ENCODE data around the gene SLC22A7. TPM values are rescaled to one million over a fixed set of nuclear protein-coding genes. Genes with fewer than 3 reads are reported as not detected.

The SLC22A7 gene
- total and polyA plus RNA-seq, 2 experiments from 2014 or later: not detected

GRCh38 chr6:43294536-43294935 lies 3.5 kb upstream of the SLC22A7 start:
- H3K4me1 ChIP-seq (ENCODE audit: insufficient read depth): no peaks in the 10 kb centered on the region
- no peaks in the 10 kb centered on the region for H3K9me2 ChIP-seq (ENCODE audit: insufficient read depth)
- no peak for DNase-seq
- TF ChIP-seq EZH2 (IDR thresholded peaks at IDR 0.05; ENCODE audit: insufficient read depth, poor library complexity, severe bottlenecking) (no peak), EZH2phosphoT487 (IDR thresholded peaks at IDR 0.05; ENCODE audit: insufficient read depth, low read depth) (no peak)
- H3K4me2 ChIP-seq (ENCODE audit: unreplicated experiment): no peak overlapping the region
- H3K4me3 ChIP-seq: no peak overlapping the region
- H3K27me3 ChIP-seq (replicated peaks; ENCODE audit: insufficient read depth): peaks cover 14% of the 10 kb centered on the region; the same call in 1 of the 2 replicates
- no peaks in the 10 kb centered on the region for H3K36me3 ChIP-seq (ENCODE audit: low read depth)
- H3K9me3 ChIP-seq (ENCODE audit: low read depth): no peaks in the 10 kb centered on the region
- no peak overlapping the region for H2AFZ ChIP-seq
- H3K79me2 ChIP-seq (ENCODE audit: insufficient read depth): no peaks in the 10 kb centered on the region
- H4K20me1 ChIP-seq (ENCODE audit: insufficient read depth): no peaks in the 10 kb centered on the region
- WGBS, 2 experiments (ENCODE audit: low coverage in 1 of 2, low lambda C conversion rate in 2 of 2, missing lambda C conversion rate in 2 of 2): 37 to 46% methylated on average over 3 of the region's 3 CpGs
- in situ Hi-C loops (cut with MboI): no loop called here
- H3F3A ChIP-seq (ENCODE audit: insufficient read depth): no peaks in the 10 kb centered on the region
- no peak overlapping the region for H3K27ac ChIP-seq
- no peak overlapping the region for H3K9ac ChIP-seq

GRCh38 chr6:43295456-43295855 lies 2.6 kb upstream of the SLC22A7 start:
- WGBS, 2 experiments (ENCODE audit: low coverage in 1 of 2, low lambda C conversion rate in 2 of 2, missing lambda C conversion rate in 2 of 2): 49 to 53% methylated on average over 3 of the region's 3 CpGs
- H2AFZ ChIP-seq: no peak overlapping the region
- DNase-seq: no peak
- H3K4me1 ChIP-seq (ENCODE audit: insufficient read depth): no peaks in the 10 kb centered on the region
- H3K4me3 ChIP-seq: no peak overlapping the region
- no peaks in the 10 kb centered on the region for H3K9me3 ChIP-seq (ENCODE audit: low read depth)
- in situ Hi-C loops (cut with MboI): no loop called here
- H3K27ac ChIP-seq: no peak overlapping the region
- no peak overlapping the region for H3K4me2 ChIP-seq (ENCODE audit: unreplicated experiment)
- no peaks in the 10 kb centered on the region for H3F3A ChIP-seq (ENCODE audit: insufficient read depth)
- TF ChIP-seq EZH2 (IDR thresholded peaks at IDR 0.05; ENCODE audit: insufficient read depth, poor library complexity, severe bottlenecking) (no peak), EZH2phosphoT487 (IDR thresholded peaks at IDR 0.05; ENCODE audit: insufficient read depth, low read depth) (no peak)
- H3K27me3 ChIP-seq (replicated peaks; ENCODE audit: insufficient read depth): peaks cover 14% of the 10 kb centered on the region; the same call in 1 of the 2 replicates
- no peaks in the 10 kb centered on the region for H3K36me3 ChIP-seq (ENCODE audit: low read depth)
- no peaks in the 10 kb centered on the region for H3K79me2 ChIP-seq (ENCODE audit: insufficient read depth)
- H3K9me2 ChIP-seq (ENCODE audit: insufficient read depth): no peaks in the 10 kb centered on the region
- H3K9ac ChIP-seq: no peak overlapping the region
- H4K20me1 ChIP-seq (ENCODE audit: insufficient read depth): no peaks in the 10 kb centered on the region

- Histone ChIP-seq H3K9ac (no peak overlapping the region), H3K9me3 (ENCODE audit: low read depth) (no peaks in the 10 kb centered on the region), H4K20me1 (ENCODE audit: insufficient read depth) (no peaks in the 10 kb centered on the region), H3K36me3 (ENCODE audit: low read depth) (no peaks in the 10 kb centered on the region), H3K27ac (no peak overlapping the region), H3K27me3 (replicated peaks; ENCODE audit: insufficient read depth) (peaks cover 17% of the 10 kb centered on the region; the same call in 1 of the 2 replicates), H3K79me2 (ENCODE audit: insufficient read depth) (no peaks in the 10 kb centered on the region), H3K4me2 (ENCODE audit: unreplicated experiment) (no peak overlapping the region), H3K4me3 (no peak overlapping the region), H3K4me1 (ENCODE audit: insufficient read depth) (no peaks in the 10 kb centered on the region), H3F3A (ENCODE audit: insufficient read depth) (no peaks in the 10 kb centered on the region), H3K9me2 (ENCODE audit: insufficient read depth) (no peaks in the 10 kb centered on the region), H2AFZ (no peak overlapping the region)
- TF ChIP-seq EZH2 (IDR thresholded peaks at IDR 0.05; ENCODE audit: insufficient read depth, poor library complexity, severe bottlenecking) (no peak), EZH2phosphoT487 (IDR thresholded peaks at IDR 0.05; ENCODE audit: insufficient read depth, low read depth) (no peak)
- in situ Hi-C loops (cut with MboI): no loop called here
- DNase-seq: no peak
- WGBS, 2 experiments (ENCODE audit: low coverage in 1 of 2, low lambda C conversion rate in 2 of 2, missing lambda C conversion rate in 2 of 2): 31 to 51% methylated on average over 5 of the region's 5 CpGs
These were observed 1.1 kb upstream of the SLC22A7 start for GRCh38 chr6:43296780-43297497.

GRCh38 chr6:43298565-43299337 lies 691 bp downstream of the SLC22A7 start:
- Histone ChIP-seq H3K4me3 (no peak overlapping the region), H3K27ac (no peak overlapping the region), H2AFZ (no peak overlapping the region), H3K4me1 (ENCODE audit: insufficient read depth) (no peaks in the 10 kb centered on the region), H3F3A (ENCODE audit: insufficient read depth) (no peaks in the 10 kb centered on the region), H3K9me2 (ENCODE audit: insufficient read depth) (no peaks in the 10 kb centered on the region), H3K27me3 (replicated peaks; ENCODE audit: insufficient read depth) (peaks cover 17% of the 10 kb centered on the region; the same call in 1 of the 2 replicates), H3K9me3 (ENCODE audit: low read depth) (no peaks in the 10 kb centered on the region), H3K36me3 (ENCODE audit: low read depth) (no peaks in the 10 kb centered on the region), H3K9ac (no peak overlapping the region), H3K79me2 (ENCODE audit: insufficient read depth) (no peaks in the 10 kb centered on the region), H3K4me2 (ENCODE audit: unreplicated experiment) (no peak overlapping the region), H4K20me1 (ENCODE audit: insufficient read depth) (no peaks in the 10 kb centered on the region)
- TF ChIP-seq EZH2 (IDR thresholded peaks at IDR 0.05; ENCODE audit: insufficient read depth, poor library complexity, severe bottlenecking): no peak
- TF ChIP-seq EZH2phosphoT487 (IDR thresholded peaks at IDR 0.05; ENCODE audit: insufficient read depth, low read depth): no peak
- WGBS, 2 experiments (ENCODE audit: low coverage in 1 of 2, low lambda C conversion rate in 2 of 2, missing lambda C conversion rate in 2 of 2): 38% methylated on average over 12 of the region's 12 CpGs
- in situ Hi-C loops (cut with MboI): no loop called here
- DNase-seq: no peak
